Neural cell (in vitro differentiated cells): Measurements from ENCODE around the gene ADCY7.

Source experiments
- EZH2 ChIP-seq: fragments of 200-600, 300-800 bp; shearing (Covaris generic), sonication (generic); IDR thresholded peaks from 2 replicates; pipeline ENCODE4 v1.6.1; 2014; ENCODE audit warnings: antibody characterized with exemption, low read length, borderline replicate concordance, mild to moderate bottlenecking; ENCODE audit not compliant: insufficient read depth, poor library complexity, severe bottlenecking
- MXI1 ChIP-seq: fragments of 450-650 bp; conservative IDR thresholded peaks from 2 replicates; pipeline ENCODE4 v1.6.1; 2014; ENCODE audit warnings: antibody characterized with exemption, mild to moderate bottlenecking; ENCODE audit not compliant: poor library complexity, severe bottlenecking
- POLR2AphosphoS5 ChIP-seq: IDR thresholded peaks from 2 replicates; pipeline ENCODE4 v1.6.1; 2012
- RAD21 ChIP-seq: fragments of 450-650 bp; conservative IDR thresholded peaks from 2 replicates; pipeline ENCODE4 v1.6.1; 2014; ENCODE audit warnings: antibody characterized with exemption, mild to moderate bottlenecking, moderate library complexity
- TAF1 ChIP-seq: IDR thresholded peaks from 2 replicates; pipeline ENCODE4 v1.6.1; 2012; ENCODE audit warnings: low read depth
- TF ChIP-seq, protein P1 (sequence below): fragments of 450-650 bp; IDR thresholded peaks from 2 replicates; pipeline ENCODE4 v1.5.1; 2014; ENCODE audit warnings: antibody characterized with exemption, mild to moderate bottlenecking, moderate library complexity; ENCODE audit not compliant: poor library complexity, severe bottlenecking

- TF ChIP-seq, protein P1, sequence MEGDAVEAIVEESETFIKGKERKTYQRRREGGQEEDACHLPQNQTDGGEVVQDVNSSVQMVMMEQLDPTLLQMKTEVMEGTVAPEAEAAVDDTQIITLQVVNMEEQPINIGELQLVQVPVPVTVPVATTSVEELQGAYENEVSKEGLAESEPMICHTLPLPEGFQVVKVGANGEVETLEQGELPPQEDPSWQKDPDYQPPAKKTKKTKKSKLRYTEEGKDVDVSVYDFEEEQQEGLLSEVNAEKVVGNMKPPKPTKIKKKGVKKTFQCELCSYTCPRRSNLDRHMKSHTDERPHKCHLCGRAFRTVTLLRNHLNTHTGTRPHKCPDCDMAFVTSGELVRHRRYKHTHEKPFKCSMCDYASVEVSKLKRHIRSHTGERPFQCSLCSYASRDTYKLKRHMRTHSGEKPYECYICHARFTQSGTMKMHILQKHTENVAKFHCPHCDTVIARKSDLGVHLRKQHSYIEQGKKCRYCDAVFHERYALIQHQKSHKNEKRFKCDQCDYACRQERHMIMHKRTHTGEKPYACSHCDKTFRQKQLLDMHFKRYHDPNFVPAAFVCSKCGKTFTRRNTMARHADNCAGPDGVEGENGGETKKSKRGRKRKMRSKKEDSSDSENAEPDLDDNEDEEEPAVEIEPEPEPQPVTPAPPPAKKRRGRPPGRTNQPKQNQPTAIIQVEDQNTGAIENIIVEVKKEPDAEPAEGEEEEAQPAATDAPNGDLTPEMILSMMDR, result no peak
- TF ChIP-seq RAD21 (no peak), EZH2 (no peak), TAF1 (no peak), POLR2AphosphoS5 (no peak), MXI1 (no peak)
Measured at GRCh38 chr16:50290856-50291255, 24.5 kb downstream of the ADCY7 start.
